ENCODE measurements around the gene GNAI2. TPM values are rescaled to one million over a fixed set of nuclear protein-coding genes. Genes with fewer than 3 reads are reported as not detected.

Gene GNAI2
- total and polyA plus RNA-seq, 8 donors, result 61.1 to 211 (median 79.2) TPM

GRCh38 chr3:50193286-50193685 is 42.7 kb upstream of the GNAI2 start:
- TF ChIP-seq POLR2AphosphoS5 (IDR thresholded peaks at IDR 0.05), result no peak
- Histone ChIP-seq H3K9me3 (no peaks in the 10 kb centered on the region), H3K27me3 (peaks cover 8 to 53% (median 20%) of the 10 kb centered on the region in 3 donors), H3K4me1 (peaks cover 8 to 37% (median 30%) of the 10 kb centered on the region in 4 donors), H3K27ac (no peak overlapping the region), H3K4me3 (no peak overlapping the region), H3K36me3 (peaks cover 0 to 3% (median under 1%) of the 10 kb centered on the region in 4 donors)
- no peak for DNase-seq
- intact Hi-C loops (cut with DNase I; ENCODE audit: low total_unique reads), result loop anchor here (2.0 to 5.0 kb wide), 2 partner anchors 34 to 79 kb away; no protein-coding TSS in a partner anchor
- 32 to 55% (median 44%) methylated on average over 14 to 36 of the region's 36 CpGs for WGBS, 5 donors

GRCh38 chr3:50193746-50194127 is 42.3 kb upstream of the GNAI2 start:
- Histone ChIP-seq H3K36me3 (no peaks in the 10 kb centered on the region), H3K27me3 (peaks cover 8 to 57% (median 20%) of the 10 kb centered on the region in 3 donors), H3K27ac (no peak overlapping the region), H3K9me3 (no peaks in the 10 kb centered on the region), H3K4me1 (peaks cover 8 to 37% (median 30%) of the 10 kb centered on the region in 4 donors), H3K4me3 (peak overlapping the region in 1 of 4 donors; percentile 18)
- intact Hi-C loops (cut with DNase I; ENCODE audit: low total_unique reads), result loop anchor here (2.0 to 5.0 kb wide), 2 partner anchors 33 to 79 kb away; no protein-coding TSS in a partner anchor
- no peak for DNase-seq
- 13 to 36% (median 29%) methylated on average over 9 to 34 of the region's 34 CpGs for WGBS, 5 donors
- no peak for TF ChIP-seq CTCF (IDR thresholded peaks at IDR 0.05)
- no peak for TF ChIP-seq EP300 (IDR thresholded peaks at IDR 0.05)
- TF ChIP-seq POLR2A (IDR thresholded peaks at IDR 0.05), result no peak
- no peak for TF ChIP-seq POLR2AphosphoS5 (IDR thresholded peaks at IDR 0.05)

- no peaks in the 10 kb centered on the region for H3K36me3 ChIP-seq
- peaks cover 8 to 33% (median 28%) of the 10 kb centered on the region in 4 donors for H3K4me1 ChIP-seq
- WGBS, 5 donors, result 9 to 14% (median 12%) methylated on average over 60 to 70 of the region's 70 CpGs
- H3K4me3 ChIP-seq, result peak overlapping the region in 3 of 4 donors; percentile 8 to 19 (median 18)
- peak; percentile 73 to 89 for DNase-seq
- TF ChIP-seq POLR2A (IDR thresholded peaks at IDR 0.05), result no peak
- peak in 5 of 7 experiments; percentile 61 to 90 (median 76) for TF ChIP-seq CTCF (IDR thresholded peaks at IDR 0.05)
- TF ChIP-seq POLR2AphosphoS5 (IDR thresholded peaks at IDR 0.05), result peak in 2 of 3 donors; percentile 8 to 43
- TF ChIP-seq EP300 (IDR thresholded peaks at IDR 0.05), result no peak
- intact Hi-C loops (cut with DNase I; ENCODE audit: low total_unique reads), result loop anchor here (5.0 kb wide), 1 partner anchor 78 kb away; no protein-coding TSS in a partner anchor
- H3K9me3 ChIP-seq, result no peaks in the 10 kb centered on the region
- no peak overlapping the region for H3K27ac ChIP-seq
- H3K27me3 ChIP-seq, result peaks cover 8 to 62% (median 20%) of the 10 kb centered on the region in 3 donors
Observed at GRCh38 chr3:50194128-50194902, 41.7 kb upstream of the GNAI2 start.

GRCh38 chr3:50194903-50195500 is 41.0 kb upstream of the GNAI2 start:
- peaks cover 8 to 68% (median 20%) of the 10 kb centered on the region in 3 donors for H3K27me3 ChIP-seq
- H3K36me3 ChIP-seq, result no peaks in the 10 kb centered on the region
- WGBS, 5 donors, result 60 to 68% (median 61%) methylated on average over 12 to 14 of the region's 14 CpGs
- H3K4me1 ChIP-seq, result peaks cover 8 to 31% (median 26%) of the 10 kb centered on the region in 4 donors
- DNase-seq, result peak in 1 of 2 donors; percentile 42
- no peaks in the 10 kb centered on the region for H3K9me3 ChIP-seq
- no peak overlapping the region for H3K27ac ChIP-seq
- intact Hi-C loops (cut with DNase I; ENCODE audit: low total_unique reads), result loop anchor here (5.0 kb wide), 1 partner anchor 77 kb away; no protein-coding TSS in a partner anchor
- H3K4me3 ChIP-seq, result peak overlapping the region in 3 of 4 donors; percentile 8 to 19 (median 18)
- TF ChIP-seq POLR2AphosphoS5 (IDR thresholded peaks at IDR 0.05) (no peak), EP300 (IDR thresholded peaks at IDR 0.05) (no peak), POLR2A (IDR thresholded peaks at IDR 0.05) (no peak), CTCF (IDR thresholded peaks at IDR 0.05) (no peak)

Data from stomach (tissue), 9 donors.